ENCODE measurements around the gene ROR1. TPM values are rescaled to one million over a fixed set of nuclear protein-coding genes. Genes with fewer than 3 reads are reported as not detected.

ROR1 gene
- total RNA-seq, 1 donor from 2014 or later: 12.3 TPM

DNA sequence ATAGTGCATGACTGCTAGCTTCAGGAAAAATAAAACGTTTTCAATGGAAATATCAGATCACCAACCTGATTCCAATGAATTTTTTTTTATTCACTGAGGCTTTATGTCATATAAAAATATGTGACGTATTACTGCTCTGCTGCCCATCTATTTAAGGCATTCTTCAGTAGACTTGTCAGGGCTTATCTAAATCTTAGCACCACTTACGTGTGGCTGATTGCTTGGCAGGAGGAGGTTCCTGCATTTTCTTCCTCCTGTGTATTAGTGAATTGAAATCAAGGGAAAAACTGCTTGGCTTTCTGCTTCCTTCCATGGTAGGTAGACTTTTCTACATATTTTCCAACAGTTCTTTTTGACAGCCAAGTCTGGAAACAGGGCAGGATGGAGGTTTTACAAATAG is 80.3 kb downstream of the ROR1 start:
- no peak for DNase-seq (ENCODE audit: low spot score)

DNA sequence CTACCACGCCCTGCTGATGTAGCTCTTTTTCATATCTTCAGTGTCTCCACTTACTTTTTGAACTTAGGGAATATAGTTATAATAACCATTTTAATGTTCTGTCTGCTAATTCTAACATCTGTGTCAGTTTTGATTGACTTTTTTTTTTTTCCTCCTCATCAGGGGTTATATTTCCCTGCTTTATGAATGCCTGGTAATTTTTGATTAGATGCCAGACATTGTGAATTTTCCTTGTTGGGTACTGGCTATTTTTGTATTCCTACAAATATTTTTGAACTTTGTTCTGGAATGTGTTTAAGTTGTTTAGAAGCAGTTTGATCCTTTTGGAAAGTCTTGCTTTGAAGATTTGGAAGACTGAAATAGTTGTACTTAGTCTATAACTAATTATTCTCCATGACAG is 82.1 kb downstream of the ROR1 start:
- DNase-seq (ENCODE audit: low spot score): no peak

DNA sequence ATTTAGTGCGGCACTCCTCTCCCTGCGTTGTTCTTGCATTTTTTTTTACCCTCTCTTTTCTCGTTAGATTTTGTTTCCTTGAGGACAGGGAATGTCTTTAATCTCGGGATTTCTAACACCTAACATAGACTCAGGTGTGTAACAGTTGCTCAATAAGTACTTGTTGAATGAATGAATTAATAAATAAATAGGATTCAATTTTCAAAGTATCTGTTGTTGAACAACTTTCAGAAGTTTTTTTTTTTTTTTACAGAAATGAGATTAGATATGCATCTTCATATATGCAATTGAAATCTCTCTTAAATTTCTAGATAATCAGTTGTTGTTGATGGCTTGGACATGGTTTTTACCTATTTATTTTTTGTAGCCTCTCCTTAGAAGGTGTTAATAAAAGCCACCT is 83.1 kb downstream of the ROR1 start:
- no peak for DNase-seq (ENCODE audit: low spot score)

DNA sequence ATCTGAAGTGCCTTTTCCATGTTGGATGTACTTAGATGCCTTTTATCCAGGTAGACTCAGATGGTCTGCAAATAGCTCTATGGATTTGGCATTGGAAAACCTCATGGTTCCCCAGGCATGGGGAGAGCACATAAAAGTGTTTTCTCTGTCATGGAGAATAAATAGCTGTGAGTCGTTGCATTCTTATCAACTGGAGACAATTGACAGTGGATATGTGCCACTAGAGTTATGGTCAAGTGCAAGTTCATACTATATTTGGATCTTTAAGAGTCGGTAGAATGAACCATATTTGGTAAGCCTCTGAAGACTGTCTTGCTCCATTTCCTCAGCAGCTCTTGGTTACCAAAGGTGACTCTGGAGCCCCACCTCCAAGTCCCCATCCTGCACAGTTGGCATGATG is 83.7 kb downstream of the ROR1 start:
- DNase-seq (ENCODE audit: low spot score): no peak

DNA sequence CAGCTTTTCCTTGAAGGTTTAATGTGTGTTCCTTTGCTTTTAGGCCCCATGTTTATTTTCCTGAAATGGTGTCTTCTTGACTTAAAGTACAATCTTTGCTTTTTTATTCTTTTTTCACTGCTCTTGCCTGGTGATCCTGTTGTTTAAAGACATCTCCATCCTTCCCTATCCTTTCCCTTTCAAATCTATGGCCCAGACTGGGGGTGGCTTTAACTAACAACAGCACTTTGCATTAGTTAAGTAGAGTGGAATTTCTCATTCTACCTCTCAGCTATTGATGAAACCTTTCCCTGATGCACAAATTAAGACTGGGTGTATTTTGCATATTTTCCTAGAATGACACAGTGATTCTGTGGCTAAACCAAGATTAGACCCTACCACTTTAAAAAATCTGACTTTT is 84.3 kb downstream of the ROR1 start:
- DNase-seq (ENCODE audit: low spot score): no peak

DNA sequence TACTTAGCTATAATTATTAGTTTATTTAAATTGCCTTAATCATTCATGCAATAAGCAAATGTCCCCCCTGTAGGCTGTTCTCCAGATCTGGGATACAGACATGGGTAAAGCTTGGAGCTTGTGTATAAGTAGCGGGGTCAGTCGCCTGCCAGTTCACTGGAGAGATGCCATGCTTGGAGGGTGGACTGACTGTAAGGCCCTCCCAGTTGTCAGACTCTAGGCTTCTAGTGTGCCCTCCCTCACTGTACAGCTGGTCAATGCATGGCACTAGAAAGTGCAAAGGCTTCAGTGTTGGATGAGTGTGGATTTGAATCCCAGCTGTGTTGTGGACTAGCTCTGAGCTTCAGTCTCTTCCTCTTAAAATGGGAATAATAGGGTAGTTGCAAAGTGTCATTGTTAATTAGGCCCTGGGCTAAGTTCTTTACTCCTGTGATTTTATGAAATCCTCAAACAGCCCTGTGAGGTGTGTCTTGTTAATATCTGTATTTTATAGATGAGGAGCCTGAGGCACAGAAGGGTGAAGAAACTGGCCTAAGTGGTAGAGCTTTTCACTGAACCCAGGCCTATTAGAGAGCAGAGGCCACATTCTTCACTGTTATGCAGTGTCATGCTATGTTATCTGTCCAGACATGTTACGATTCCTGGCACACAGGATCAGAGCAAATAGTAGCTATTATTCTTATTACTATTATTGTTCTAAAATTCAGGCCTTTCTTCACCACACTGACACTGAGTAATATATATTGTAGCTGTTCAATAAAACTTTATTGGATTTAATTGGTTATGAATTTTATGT is 85.9 kb downstream of the ROR1 start:
- DNase-seq (ENCODE audit: low spot score): no peak

DNA sequence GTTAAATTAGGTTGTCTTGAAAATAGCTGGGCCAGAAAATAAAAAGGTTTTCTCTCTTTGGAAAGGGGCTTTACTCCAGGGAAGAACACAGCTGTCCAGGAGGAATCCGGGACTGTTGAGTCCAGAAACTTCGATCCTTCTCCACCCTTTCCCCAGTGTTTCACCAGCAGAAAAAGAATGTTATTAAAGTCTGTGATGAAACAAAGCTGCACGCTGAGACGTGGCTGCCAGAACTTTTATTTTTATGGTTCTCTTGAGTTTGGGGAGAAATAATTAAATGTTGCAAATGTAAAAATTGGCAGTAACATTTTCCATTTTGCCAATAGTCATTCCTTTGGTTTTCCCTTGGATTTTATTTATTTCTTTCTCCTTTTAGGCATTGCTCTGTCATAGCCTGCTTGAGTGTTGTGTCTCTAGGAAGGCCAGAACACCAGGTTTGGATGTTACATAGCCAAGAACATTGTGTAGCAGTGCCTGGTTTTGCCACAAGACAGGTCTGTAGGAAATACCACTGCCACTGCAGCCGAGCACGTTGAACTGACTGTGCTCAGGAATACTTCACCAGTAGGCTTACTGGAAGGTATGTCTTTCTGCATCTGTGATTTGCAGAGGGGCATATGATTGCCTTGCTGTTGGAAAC is 87.4 kb downstream of the ROR1 start:
- no peak for DNase-seq (ENCODE audit: low spot score)

DNA sequence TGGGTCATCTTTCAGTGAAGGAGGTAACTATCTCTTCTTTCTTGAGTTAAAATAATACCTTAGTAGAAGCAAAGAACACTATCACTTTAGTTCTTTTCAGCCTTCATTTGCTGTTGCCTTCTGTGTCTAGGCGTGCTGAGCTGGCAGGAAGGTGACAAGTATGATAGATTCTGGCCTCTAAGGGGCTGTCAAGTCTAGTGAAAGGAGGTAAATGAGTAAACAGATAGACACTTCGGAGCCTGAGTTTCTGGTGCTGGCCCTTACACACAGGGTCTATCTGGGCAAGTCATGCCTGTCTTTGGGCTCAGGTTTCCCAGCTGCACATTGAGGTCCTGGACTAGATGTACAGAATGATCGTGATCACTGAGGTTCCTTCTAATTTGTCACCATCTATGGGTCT is 89.3 kb downstream of the ROR1 start:
- no peak for DNase-seq (ENCODE audit: low spot score)

DNA sequence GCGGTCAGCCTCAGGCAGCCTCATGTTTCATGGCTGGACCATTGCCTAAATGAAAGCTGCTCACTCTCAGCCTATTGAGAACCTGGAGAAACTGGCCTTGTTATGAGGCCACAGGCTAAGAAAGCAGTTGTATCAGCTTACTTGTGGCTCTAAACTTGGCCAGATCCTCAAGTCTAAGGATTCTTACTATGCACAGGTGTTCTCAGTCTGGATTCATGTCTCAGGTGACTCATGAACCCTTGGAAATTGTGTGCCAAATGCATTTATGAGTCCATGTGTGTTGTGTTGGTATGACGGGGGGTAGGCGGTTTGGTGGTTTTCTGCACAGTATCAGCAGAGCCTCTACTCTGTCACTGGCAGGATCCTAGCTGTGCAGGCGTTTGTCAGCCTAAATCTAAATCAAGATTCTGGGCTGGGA is 90.4 kb downstream of the ROR1 start:
- no peak for DNase-seq (ENCODE audit: low spot score)

DNA sequence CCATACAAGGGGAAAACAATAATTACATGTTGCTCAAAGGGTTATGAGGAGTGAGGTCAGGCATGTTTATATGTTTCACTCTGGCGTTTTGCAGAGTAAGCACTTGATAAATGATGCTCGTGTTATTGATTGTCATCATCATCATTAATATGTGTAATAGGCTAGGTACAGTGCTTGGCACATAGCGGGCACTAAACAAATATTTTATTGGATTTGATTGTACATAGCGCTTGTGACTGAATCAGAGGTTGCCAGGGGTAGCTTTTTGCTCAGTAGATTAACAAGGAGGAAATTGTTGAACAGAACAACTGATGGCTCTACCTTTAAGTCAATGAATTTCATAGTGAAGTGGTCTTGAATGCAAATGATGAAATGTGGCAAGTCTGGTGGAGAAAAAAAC is 91.7 kb downstream of the ROR1 start:
- DNase-seq (ENCODE audit: low spot score): no peak

DNA sequence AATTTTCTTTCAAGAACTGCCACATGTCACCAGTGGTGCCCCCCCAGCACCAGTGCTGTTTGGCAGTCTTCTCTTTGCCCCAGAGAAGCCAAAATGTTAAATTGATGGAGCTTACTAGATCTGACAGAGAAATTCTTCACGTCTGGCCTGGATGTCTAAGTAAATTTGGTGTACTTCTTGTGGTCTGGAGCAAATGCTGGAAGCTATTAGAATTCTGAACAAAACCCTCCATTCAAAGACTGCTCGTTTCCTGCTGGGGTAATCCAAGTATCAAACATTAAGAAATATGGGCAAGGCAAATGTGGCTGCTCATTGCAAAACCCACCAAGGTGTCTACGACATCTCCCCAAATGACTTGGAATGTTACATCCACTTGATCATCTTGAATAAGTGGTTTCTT is 92.3 kb downstream of the ROR1 start:
- no peak for DNase-seq (ENCODE audit: low spot score)

DNA sequence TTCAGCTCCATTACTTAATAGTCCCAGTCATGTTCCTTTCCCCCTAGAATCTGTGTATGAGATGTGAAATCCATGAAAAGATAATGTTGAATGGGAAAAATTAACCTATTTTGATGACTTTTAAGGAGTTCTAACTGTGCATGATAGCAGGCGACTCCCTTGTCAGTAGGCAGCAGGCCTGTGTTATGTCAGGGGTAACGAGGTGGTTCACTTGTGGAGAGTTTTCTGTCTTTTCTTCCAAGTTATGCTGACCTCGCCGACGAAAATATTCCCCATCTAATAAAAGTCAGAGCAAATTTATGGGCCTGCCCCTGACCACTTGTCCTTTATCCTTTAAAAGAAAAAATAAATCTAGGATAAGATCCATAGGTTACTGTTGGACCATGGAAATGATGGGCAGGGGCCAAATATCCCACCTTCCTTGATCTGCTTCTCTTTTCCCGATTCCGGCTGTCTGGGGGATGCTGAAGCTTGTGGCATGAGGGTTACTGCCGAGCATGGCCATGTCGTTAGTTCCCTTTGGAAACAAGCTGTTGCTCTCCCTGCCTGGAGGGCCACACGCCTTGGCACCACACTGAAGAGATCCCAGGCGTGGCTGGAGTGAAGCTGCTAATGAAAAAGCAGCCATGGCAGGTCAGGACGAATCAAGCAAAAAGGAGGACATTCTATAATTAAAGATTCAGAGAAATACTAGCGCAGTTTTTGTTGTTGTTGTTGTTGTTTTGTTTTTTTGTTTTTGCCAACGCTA is 93.8 kb downstream of the ROR1 start:
- DNase-seq (ENCODE audit: low spot score): no peak

DNA sequence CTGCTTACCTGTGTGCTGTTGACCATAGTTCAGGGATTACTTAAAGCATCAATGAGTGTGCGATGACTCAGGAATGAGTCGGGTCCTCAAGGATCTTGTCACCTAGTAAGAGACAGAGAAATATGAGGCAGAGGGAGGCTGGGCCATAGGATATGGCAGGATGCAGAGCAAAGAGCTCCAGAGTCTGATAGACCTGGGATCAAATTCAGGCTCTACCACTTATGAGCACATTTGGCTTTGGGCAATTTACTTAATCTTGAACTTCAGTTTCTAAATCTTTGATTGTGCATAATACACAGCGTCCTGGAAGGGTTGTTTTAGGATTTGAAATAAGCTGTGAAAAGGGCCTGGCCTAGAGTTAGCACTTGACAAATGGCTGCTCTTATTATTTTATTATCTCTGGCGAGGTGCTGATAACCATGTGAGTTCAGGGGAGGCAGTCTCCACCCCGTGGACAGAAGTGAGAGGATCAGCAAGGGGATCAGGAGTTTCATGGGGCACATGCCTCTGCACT is 94.5 kb downstream of the ROR1 start:
- no peak for DNase-seq (ENCODE audit: low spot score)

DNA sequence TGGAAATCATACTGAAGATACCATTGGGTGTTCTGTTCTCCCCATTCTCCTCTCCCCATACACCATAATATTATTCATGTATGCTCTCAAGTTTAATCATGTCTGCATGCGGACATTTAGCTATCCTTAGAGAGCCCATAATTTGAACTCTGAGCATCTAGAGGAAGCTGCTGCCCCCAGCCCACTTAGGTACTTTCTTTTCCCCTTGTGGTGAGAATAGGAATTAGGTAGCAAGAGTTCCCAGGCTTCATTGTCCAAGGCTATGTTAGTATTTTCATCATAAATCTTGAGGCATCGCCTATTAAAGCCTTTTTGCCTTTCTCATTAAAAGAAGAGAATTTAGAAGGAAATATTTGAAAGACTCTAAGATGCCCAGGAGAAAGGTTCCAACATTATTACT is 96.3 kb downstream of the ROR1 start:
- no peak for DNase-seq (ENCODE audit: low spot score)

DNA sequence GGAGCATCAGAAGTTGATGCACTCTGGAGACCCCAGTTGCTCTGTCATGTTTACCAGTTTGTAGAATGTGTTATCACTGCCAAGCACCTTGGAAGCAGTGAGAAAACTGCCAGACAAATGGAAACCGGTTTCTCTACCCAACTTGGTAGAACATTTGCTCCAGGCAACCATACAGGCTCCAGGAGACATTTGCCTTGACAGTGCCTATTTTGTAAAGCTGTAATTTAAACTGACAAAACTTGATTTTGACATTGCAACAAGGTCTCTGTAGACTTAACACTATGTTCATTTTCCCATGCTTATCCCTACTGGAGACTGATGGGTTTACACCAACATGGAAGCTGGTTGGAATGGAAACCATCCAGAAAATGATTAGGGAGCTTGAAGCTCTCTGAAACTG is 97.6 kb downstream of the ROR1 start:
- no peak for DNase-seq (ENCODE audit: low spot score)

DNA sequence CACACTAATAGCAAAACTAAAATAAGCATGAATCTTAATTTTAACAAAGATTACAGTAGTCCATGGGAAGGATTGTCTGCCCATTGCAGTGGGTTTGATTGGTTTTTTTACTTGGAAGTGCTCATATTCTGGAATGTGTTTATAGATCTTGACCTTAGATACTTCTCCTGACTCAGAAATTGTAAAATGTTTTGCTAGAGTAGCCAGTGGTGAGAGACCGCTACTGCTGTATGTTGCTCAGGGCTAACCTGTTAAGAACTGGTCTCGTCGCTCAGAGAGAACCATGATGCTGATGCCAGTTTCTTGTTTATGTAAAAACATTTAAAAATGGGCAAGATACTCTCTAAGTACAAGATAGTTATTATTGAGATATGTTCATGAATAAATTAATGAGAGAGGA is 99.9 kb downstream of the ROR1 start:
- no peak for DNase-seq (ENCODE audit: low spot score)

DNA sequence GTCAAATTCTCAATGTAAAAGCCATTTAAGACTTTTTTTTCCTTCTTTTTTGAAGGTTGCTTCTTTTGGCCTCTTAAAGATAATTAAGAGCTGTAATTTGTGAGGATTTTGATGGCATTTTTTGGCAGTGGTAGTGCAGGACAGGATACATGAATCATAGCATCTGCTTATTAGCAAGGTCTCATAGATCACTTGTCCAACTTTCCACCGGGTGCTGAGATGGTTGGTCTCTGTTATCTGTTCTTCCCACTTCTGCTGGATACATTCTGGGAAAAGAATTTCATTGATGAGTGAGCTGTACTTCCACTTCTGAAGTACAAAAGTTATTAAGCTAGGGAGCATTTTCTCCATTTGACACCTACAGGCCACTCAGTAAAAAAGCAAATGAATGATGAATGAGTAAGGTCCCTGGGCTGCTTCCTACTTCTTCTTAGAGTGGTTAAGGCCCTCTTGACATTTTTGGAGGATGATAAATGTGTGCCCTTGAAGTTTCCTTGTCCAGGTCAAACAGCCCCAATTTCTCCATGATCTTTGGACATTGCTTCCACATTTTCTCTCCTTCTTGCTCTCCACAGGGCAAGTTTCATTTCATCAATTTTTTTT is 100.6 kb downstream of the ROR1 start:
- no peak for DNase-seq (ENCODE audit: low spot score)

DNA sequence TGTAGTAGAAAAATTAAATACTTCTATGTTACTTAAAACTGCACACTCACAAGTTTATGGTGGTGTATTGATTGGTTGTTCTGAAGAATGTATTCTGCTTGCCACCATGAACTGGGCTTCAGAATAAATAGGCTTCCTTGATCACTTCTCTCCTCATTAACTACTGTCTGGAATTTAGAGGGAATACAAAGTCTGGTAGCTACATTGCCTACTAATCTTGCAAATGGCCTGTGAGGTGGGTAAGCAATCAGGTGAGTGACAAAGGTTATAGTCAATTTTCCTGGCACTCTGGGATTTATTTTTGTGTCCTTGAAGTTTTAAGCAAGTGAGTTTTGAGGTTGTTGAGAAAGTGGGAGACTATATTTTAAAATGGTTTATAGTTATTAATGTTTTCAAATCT is 101.8 kb downstream of the ROR1 start:
- DNase-seq (ENCODE audit: low spot score): no peak

DNA sequence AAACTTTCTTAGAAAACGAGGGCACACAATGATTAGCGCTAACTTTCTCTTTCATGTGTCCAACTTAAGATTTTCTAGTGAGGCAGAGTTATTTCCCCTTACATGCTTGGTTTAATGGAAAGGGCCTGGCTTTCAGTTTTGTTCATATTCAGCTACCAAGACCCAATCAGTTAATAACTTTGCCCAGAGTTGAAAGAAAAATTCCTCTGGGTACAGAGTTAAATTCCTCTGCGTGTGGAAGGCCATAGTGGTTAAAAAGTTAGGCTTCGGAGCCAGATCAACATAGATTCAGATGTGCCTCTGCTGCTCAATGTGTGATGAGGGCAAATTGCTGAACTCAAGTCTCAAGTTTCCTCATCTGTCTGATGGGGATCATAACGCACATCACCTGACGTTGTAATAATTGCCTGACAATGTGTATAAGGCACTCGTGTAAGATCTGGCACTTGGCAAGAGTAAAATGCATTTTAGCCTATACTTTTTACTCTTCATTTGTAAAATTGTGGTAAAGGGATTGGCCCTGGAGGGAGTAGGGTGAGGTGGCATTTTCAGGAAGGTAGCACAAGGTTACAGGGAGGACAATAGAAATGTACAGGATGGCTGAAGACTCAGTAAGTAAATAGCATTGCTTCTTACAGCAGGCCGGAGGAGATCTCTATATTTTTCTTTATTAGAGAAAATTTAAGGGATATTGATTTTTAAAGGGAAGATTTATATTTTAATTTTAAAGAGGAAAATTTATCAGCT is 103.4 kb downstream of the ROR1 start:
- no peak for DNase-seq (ENCODE audit: low spot score)

DNA sequence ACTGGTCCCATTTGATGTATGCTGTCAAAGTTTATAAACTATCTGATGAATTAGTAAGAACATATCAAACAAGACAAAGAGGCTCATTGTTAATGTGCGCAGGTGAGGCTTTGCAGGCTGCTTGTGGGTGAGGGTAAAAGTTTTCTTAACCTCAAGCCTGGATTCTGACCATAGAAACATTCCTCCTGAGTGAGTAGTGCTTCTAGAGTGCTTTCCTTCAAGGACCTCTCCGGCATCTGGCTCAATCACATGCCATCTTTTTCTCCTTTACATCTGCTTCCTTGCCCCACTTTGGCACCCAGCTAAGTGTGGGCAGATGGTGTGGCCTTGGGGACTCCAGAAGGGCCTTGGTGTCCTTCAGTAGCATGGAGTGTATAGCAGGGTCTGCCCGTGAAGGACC is 104.0 kb downstream of the ROR1 start:
- DNase-seq (ENCODE audit: low spot score): no peak

DNA sequence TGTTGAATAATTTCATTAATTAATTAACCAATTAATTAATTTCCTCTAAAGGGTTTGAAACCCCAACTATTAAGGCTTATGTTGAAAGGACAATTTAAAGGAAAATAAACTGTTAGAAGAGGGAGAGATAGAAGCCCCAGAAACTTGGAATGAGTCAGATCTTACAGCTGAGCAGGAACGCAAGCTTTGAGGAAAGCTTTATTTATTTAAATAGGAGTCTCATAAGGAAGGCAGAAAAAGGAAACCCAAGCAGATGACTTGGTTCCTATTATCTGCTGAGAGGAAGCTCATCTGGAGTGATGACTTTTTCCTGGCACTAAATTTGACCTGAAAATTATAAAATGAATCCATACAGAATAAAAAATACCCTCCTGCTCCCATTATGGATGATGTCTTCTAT is 105.1 kb downstream of the ROR1 start:
- no peak for DNase-seq (ENCODE audit: low spot score)
